K562 (cell line): ENCODE data around the gene UBAP2. TPM values are rescaled to one million over a fixed set of nuclear protein-coding genes. Genes with fewer than 3 reads are reported as not detected.

Experiments used
- ATF1 ChIP-seq, 2 experiments: fragments of 450-650 bp in 1 of 2; IDR thresholded peaks; 2 replicates each; pipeline ENCODE4 v1.6.1; 2016; ENCODE audit warnings: missing compliant biosample characterization in 1 of 2, missing genetic modification characterization in 1 of 2
- BACH1 ChIP-seq: fragments of 200-800 bp; sonication (Bioruptor generic); IDR thresholded peaks from 2 replicates; pipeline ENCODE4 v1.6.1; 2016; ENCODE audit warnings: missing genetic modification characterization, missing compliant biosample characterization
- CSDE1 ChIP-seq, 2 experiments: fragments of 450-650 bp; IDR thresholded peaks; 2 replicates each; pipeline ENCODE4 v1.6.1; 2016; ENCODE audit warnings: mild to moderate bottlenecking in 1 of 2
- CTBP1 ChIP-seq: fragments of 450-650 bp; IDR thresholded peaks from 2 replicates; pipeline ENCODE4 v1.6.1; 2016; ENCODE audit warnings: borderline replicate concordance
- DACH1 ChIP-seq: fragments of 450-650 bp; IDR thresholded peaks from 2 replicates; pipeline ENCODE4 v1.6.1; 2018; ENCODE audit not compliant: partially characterized antibody
- DIDO1 ChIP-seq: fragments of 450-650 bp; IDR thresholded peaks from 2 replicates; pipeline ENCODE4 v1.6.1; 2016; ENCODE audit warnings: low read depth, missing biosample characterization, missing genetic modification characterization
- ERF ChIP-seq: fragments of 450-650 bp; formaldehyde crosslinking; IDR thresholded peaks from 2 replicates; pipeline ENCODE4 v1.4.0; 2020; ENCODE audit warnings: mild to moderate bottlenecking, mixed read lengths
- ETV5 ChIP-seq: sonication (generic); formaldehyde crosslinking; IDR thresholded peaks from 2 replicates; pipeline ENCODE4 v1.4.0; 2020; ENCODE audit warnings: low read depth, mild to moderate bottlenecking, missing genetic modification reagents
- NBN ChIP-seq: fragments of 450-650 bp; IDR thresholded peaks from 2 replicates; pipeline ENCODE4 v1.6.1; 2016; ENCODE audit warnings: low read depth, mild to moderate bottlenecking
- RAD51 ChIP-seq: fragments of 450-650 bp; IDR thresholded peaks from 2 replicates; pipeline ENCODE4 v1.7.1; 2016; ENCODE audit warnings: low read depth, mild to moderate bottlenecking, borderline replicate concordance
- RBBP5 ChIP-seq: fragments of 200-600 bp; sonication (generic); IDR thresholded peaks from 2 replicates; pipeline ENCODE4 v1.6.1; 2012; ENCODE audit warnings: borderline replicate concordance, mild to moderate bottlenecking, low read length, control low read depth, inconsistent platforms; ENCODE audit not compliant: insufficient read depth, poor library complexity, severe bottlenecking
- TAF1 ChIP-seq: IDR thresholded peaks from 2 replicates; pipeline ENCODE4 v1.6.1; 2011; ENCODE audit warnings: mild to moderate bottlenecking, low read length, moderate library complexity; ENCODE audit not compliant: insufficient read depth, control insufficient read depth, severe bottlenecking; ENCODE audit errors: extremely low read depth
- TAF9B ChIP-seq: fragments of 450-650 bp; IDR thresholded peaks from 2 replicates; pipeline ENCODE4 v1.6.1; 2018; ENCODE audit warnings: mild to moderate bottlenecking; ENCODE audit not compliant: partially characterized antibody
- ZBTB7A ChIP-seq: IDR thresholded peaks from 2 replicates; pipeline ENCODE4 v1.6.1; 2011; ENCODE audit warnings: low read depth, mild to moderate bottlenecking, low read length, moderate library complexity, borderline replicate concordance; ENCODE audit not compliant: control insufficient read depth
- ZNF143 ChIP-seq: sonication (generic); formaldehyde crosslinking; IDR thresholded peaks from 2 replicates; pipeline ENCODE4 v1.9.0; 2022; ENCODE audit warnings: mild to moderate bottlenecking, missing genetic modification reagents
- ZNF253 ChIP-seq: fragments of 250-450 bp; sonication (Bioruptor Pico); conservative IDR thresholded peaks from 2 replicates; pipeline ENCODE4 v1.6.1; 2021; ENCODE audit warnings: mild to moderate bottlenecking
- ZNF384 ChIP-seq: IDR thresholded peaks from 2 replicates; pipeline ENCODE4 v1.6.1; 2012; ENCODE audit warnings: low read depth, low read length, improper control_type of control experiment
- polyA plus RNA-seq, 8 experiments: library from polyadenylated mRNA; depleted of rRNA in 4 of 8; stranded (reverse) in 5 of 8; unstranded in 3 of 8; fragments of >200 nt; fragmentation: Nextera tagmentation in 2 of 8; fragmentation: Illumina TruSeq in 1 of 8; extraction: Ambion mirVana in 2 of 8; extraction: Trizol in 1 of 8; gene quantifications; 2 replicates each; pipeline versions ENCODE4 v1.2.1 to v1.2.3, GENCODE V29; 2011 to 2014; ENCODE audit warnings: inconsistent platforms in 1 of 8, missing spikeins in 1 of 8
- total RNA-seq, 7 experiments: library from RNA; depleted of rRNA in 6 of 7; stranded (reverse); fragments of >200 nt in 6 of 7; fragmentation: Illumina TruSeq in 2 of 7; extraction: Trizol in 2 of 7; gene quantifications; 2 replicates each; pipeline versions ENCODE4 v1.2.1 to v1.2.3, GENCODE V29; 2011 to 2021; ENCODE audit warnings: low replicate concordance in 1 of 7
- TF ChIP-seq, protein P1 (sequence below): fragments of 450-650 bp; conservative IDR thresholded peaks from 2 replicates; pipeline ENCODE4 v1.6.1; 2016; ENCODE audit warnings: missing genetic modification characterization, low read depth, mild to moderate bottlenecking, missing compliant biosample characterization, moderate library complexity
- TF ChIP-seq, protein P2 (sequence below), 2 experiments: fragments of 450-650 bp in 1 of 2; sonication (generic) in 1 of 2; formaldehyde crosslinking in 1 of 2; IDR thresholded peaks in 1 of 2; conservative IDR thresholded peaks in 1 of 2; 2 replicates each; pipeline versions ENCODE4 v1.6.1 to v1.8.1; 2016 to 2023; ENCODE audit warnings: mild to moderate bottlenecking in 2 of 2, moderate library complexity in 2 of 2, inconsistent platforms in 1 of 2, missing genetic modification reagents in 1 of 2
- TF ChIP-seq, protein P3 (sequence below), 2 experiments: fragments of 200-800 bp in 1 of 2; sonication (Bioruptor generic) in 1 of 2; sonication (generic) in 1 of 2; formaldehyde crosslinking in 1 of 2; IDR thresholded peaks in 1 of 2; conservative IDR thresholded peaks in 1 of 2; 2 replicates each; pipeline versions ENCODE4 v1.5.0 to v1.6.1; 2016 to 2020; ENCODE audit warnings: missing compliant biosample characterization in 1 of 2, missing genetic modification characterization in 1 of 2, missing genetic modification reagents in 1 of 2
- TF ChIP-seq, protein P4 (sequence below): fragments of 200-800 bp; sonication (Bioruptor generic); IDR thresholded peaks from 2 replicates; pipeline ENCODE4 v1.6.1; 2017; ENCODE audit warnings: missing genetic modification characterization, missing compliant biosample characterization

Gene UBAP2
- total and polyA plus RNA-seq, 9 of the 15 experiments (the other 6 are each of a cell fraction or from before 2014, with no cell fraction given): 8.7 to 47.9 (median 18.7) TPM

DNA sequence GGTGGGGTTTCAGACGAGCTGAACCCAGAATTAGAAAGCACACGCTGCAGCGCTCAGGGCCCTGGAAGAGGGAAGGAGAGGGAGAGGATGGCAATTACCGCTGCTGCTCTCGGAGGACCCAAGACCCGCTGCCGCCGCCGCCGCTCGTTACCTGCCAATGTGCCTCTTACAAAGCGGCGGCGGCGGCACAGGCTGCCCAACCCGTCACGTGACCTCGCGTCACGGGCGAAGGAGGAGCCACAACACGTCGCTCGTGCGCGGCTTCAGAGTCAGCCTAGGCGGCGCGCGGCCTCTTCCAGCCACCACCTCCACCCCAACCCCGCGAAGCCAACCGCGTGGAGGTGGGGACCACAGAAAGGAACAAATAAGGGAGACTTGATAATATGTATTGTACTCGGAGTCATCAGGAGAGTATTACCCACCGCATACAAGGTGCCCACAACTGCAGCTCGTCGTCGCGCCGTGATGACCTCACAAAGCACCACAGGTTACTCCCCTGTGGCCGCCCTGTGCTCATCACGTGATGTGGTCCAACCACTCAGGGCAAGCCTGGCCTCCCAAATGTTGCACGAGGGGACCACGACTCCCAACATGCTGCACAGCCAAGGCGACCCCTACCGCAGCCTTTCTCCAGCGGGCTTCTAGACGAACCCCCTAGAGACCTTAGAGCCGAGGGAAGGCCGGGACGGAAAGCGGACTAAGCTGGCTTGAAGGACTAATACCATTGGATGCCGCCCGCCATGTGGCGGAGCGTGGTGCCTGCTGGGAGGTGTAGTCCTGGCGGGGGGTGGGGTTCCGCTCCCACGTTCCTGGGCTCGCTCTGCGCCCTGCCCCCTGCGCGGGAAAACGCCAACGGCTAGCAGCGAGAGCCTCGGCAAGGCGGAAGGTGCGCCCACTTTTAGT is at the start of gene UBAP2 (continued):
- 0 out of 2 replicates have a peak, but pooled peaks have one; percentile 5 for TF ChIP-seq ZNF384
- no peak for TF ChIP-seq BACH1 (tag)
- peak; percentile 90 for TF ChIP-seq DIDO1 (tag)
- peak in 1 of 2 experiments; percentile 81; a peak in 2 of 4 replicates for TF ChIP-seq CSDE1 (IDR thresholded peaks at IDR 0.05)
- TF ChIP-seq, protein P1, sequence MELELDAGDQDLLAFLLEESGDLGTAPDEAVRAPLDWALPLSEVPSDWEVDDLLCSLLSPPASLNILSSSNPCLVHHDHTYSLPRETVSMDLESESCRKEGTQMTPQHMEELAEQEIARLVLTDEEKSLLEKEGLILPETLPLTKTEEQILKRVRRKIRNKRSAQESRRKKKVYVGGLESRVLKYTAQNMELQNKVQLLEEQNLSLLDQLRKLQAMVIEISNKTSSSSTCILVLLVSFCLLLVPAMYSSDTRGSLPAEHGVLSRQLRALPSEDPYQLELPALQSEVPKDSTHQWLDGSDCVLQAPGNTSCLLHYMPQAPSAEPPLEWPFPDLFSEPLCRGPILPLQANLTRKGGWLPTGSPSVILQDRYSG: no peak
- TF ChIP-seq NBN: peak; percentile 80
- TF ChIP-seq, protein P2, sequence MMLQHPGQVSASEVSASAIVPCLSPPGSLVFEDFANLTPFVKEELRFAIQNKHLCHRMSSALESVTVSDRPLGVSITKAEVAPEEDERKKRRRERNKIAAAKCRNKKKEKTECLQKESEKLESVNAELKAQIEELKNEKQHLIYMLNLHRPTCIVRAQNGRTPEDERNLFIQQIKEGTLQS (IDR thresholded peaks at IDR 0.05): peak; percentile 78
- TF ChIP-seq, protein P2 (CRISPR knock-in tag; conservative IDR thresholded peaks at IDR 0.05): no peak
- TF ChIP-seq ZNF143 (CRISPR knock-in tag): peak; percentile 94
- peak; percentile 24; the same call in 1 of the 2 replicates for TF ChIP-seq CTBP1
- no peak for TF ChIP-seq ZNF253 (CRISPR knock-in tag)
- peak; percentile 98 for TF ChIP-seq RAD51
- peak; percentile 75 for TF ChIP-seq RBBP5
- peak; percentile 83 for TF ChIP-seq TAF9B
- TF ChIP-seq ETV5: peak; percentile 37; the same call in 1 of the 2 replicates
- peak; percentile 74 for TF ChIP-seq ATF1 (CRISPR knock-in tag; IDR thresholded peaks at IDR 0.05)
- peak; percentile 99 for TF ChIP-seq ATF1 (tag; IDR thresholded peaks at IDR 0.05)
- TF ChIP-seq, protein P3, sequence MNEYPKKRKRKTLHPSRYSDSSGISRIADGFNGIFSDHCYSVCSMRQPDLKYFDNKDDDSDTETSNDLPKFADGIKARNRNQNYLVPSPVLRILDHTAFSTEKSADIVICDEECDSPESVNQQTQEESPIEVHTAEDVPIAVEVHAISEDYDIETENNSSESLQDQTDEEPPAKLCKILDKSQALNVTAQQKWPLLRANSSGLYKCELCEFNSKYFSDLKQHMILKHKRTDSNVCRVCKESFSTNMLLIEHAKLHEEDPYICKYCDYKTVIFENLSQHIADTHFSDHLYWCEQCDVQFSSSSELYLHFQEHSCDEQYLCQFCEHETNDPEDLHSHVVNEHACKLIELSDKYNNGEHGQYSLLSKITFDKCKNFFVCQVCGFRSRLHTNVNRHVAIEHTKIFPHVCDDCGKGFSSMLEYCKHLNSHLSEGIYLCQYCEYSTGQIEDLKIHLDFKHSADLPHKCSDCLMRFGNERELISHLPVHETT (CRISPR knock-in tag; conservative IDR thresholded peaks at IDR 0.05 in 1 of 2, IDR thresholded peaks at IDR 0.05 in 1 of 2): 0 out of 4 replicates have a peak, but pooled peaks of 1 of the 2 experiments have one; percentile 41
- TF ChIP-seq, protein P4, sequence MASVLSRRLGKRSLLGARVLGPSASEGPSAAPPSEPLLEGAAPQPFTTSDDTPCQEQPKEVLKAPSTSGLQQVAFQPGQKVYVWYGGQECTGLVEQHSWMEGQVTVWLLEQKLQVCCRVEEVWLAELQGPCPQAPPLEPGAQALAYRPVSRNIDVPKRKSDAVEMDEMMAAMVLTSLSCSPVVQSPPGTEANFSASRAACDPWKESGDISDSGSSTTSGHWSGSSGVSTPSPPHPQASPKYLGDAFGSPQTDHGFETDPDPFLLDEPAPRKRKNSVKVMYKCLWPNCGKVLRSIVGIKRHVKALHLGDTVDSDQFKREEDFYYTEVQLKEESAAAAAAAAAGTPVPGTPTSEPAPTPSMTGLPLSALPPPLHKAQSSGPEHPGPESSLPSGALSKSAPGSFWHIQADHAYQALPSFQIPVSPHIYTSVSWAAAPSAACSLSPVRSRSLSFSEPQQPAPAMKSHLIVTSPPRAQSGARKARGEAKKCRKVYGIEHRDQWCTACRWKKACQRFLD: peak; percentile 47; the same call in 1 of the 2 replicates
- TF ChIP-seq ZBTB7A: peak; percentile 53; the same call in 1 of the 2 replicates
- peak; percentile 95 for TF ChIP-seq TAF1
- peak; percentile 3 for TF ChIP-seq DACH1
- TF ChIP-seq ERF (CRISPR knock-in tag): no peak
